ENCODE data around the gene PPM1D. TPM values are rescaled to one million over a fixed set of nuclear protein-coding genes. Genes with fewer than 3 reads are reported as not detected.
"Not testable (repeated sequence)": the region's sequence is repeated elsewhere in the genome, so short reads cannot be mapped to it uniquely, and the experiment has no call there.

The PPM1D gene
- total RNA-seq, result 10 to 100 TPM; 14.9 to 25.9 (median 15.6) TPM

DNA sequence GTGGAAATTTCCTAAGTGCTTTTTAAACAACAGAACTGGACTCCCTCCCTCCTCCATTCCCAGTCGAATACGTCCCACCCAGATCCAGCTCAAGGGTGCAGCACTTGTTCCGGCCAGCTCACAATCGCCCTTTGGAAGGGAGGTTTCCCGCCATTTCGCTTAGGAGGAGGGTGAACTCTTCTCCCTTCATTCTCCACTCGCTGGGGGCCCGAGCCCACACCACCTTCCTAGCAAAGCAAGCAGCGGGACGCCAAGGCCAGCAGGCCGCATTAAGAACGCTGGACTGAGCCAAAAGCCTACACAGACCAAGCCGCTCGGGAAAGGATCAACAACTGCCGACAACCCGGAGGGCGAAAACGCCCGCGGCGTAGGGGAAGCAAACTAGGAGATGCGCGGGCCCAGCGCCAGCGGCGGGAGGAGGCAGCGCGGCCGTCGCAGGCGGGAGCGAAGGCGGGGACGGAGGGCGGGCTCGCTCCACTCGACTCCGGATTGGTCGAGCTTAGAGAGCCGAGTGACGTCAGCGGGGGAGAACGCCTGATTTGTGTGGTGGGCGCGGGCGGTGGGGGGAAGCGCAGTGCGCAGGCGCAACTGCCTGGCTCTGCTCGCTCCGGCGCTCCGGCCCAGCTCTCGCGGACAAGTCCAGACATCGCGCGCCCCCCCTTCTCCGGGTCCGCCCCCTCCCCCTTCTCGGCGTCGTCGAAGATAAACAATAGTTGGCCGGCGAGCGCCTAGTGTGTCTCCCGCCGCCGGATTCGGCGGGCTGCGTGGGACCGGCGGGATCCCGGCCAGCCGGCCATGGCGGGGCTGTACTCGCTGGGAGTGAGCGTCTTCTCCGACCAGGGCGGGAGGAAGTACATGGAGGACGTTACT is at the start of gene PPM1D:
Gene PPM1D (plus strand): TSS at position 574 of the 870 bp plus-strand sequence. CDS start 222 bp downstream, at position 796.
- TF ChIP-seq POLR2A (IDR thresholded peaks at IDR 0.05) (peak; percentile 77 to 98), EP300 (IDR thresholded peaks at IDR 0.05) (peak; percentile 69 to 99)
- TF ChIP-seq, protein P1, sequence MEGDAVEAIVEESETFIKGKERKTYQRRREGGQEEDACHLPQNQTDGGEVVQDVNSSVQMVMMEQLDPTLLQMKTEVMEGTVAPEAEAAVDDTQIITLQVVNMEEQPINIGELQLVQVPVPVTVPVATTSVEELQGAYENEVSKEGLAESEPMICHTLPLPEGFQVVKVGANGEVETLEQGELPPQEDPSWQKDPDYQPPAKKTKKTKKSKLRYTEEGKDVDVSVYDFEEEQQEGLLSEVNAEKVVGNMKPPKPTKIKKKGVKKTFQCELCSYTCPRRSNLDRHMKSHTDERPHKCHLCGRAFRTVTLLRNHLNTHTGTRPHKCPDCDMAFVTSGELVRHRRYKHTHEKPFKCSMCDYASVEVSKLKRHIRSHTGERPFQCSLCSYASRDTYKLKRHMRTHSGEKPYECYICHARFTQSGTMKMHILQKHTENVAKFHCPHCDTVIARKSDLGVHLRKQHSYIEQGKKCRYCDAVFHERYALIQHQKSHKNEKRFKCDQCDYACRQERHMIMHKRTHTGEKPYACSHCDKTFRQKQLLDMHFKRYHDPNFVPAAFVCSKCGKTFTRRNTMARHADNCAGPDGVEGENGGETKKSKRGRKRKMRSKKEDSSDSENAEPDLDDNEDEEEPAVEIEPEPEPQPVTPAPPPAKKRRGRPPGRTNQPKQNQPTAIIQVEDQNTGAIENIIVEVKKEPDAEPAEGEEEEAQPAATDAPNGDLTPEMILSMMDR (IDR thresholded peaks at IDR 0.05), result peak in 2 of 5 experiments; percentile 57 to 60
- peak; percentile 99 for DNase-seq (ENCODE audit: low spot score in 2 of 2)
- Histone ChIP-seq H3K27ac (peak within 1 kb of the TSS; percentile 97 to 99 (median 99)), H3K27me3 (no peaks in the 10 kb centered on the region), H3K4me1 (peaks cover 0 to 37% (median 17%) of the 10 kb centered on the region in 4 donors), H3K36me3 (no peaks in the 10 kb centered on the region), H3K9me3 (no peaks in the 10 kb centered on the region), H3K4me3 (peak within 1 kb of the TSS; percentile 81 to 97 (median 88))
- WGBS, 2 donors, result 1% methylated on average over 41 to 56 of the region's 83 CpGs

DNA sequence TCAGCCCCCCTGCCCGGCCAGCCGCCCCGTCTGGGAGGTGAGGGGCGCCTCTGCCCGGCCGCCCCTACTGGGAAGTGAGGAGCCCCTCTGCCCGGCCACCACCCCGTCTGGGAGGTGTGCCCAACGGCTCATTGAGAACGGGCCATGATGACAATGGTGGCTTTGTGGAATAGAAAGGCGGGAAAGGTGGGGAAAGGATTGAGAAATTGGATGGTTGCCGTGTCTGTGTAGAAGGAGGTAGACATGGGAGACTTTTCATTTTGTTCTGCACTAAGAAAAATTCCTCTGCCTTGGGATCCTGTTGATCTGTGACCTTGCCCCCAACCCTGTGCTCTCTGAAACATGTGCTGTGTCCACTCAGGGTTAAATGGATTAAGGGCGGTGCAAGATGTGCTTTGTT is 47.7 kb upstream of the PPM1D start:
- not testable (repeated sequence) for H3K36me3 ChIP-seq; H3K4me1 ChIP-seq; H3K27me3 ChIP-seq; H3K4me3 ChIP-seq; H3K27ac ChIP-seq; DNase-seq (ENCODE audit: low spot score in 2 of 2)
- H3K9me3 ChIP-seq, result peaks cover 0 to 10% (median 0%) of the 10 kb centered on the region in 4 donors
- WGBS, 2 donors, result 75 to 87% methylated on average over 6 to 11 of the region's 13 CpGs

DNA sequence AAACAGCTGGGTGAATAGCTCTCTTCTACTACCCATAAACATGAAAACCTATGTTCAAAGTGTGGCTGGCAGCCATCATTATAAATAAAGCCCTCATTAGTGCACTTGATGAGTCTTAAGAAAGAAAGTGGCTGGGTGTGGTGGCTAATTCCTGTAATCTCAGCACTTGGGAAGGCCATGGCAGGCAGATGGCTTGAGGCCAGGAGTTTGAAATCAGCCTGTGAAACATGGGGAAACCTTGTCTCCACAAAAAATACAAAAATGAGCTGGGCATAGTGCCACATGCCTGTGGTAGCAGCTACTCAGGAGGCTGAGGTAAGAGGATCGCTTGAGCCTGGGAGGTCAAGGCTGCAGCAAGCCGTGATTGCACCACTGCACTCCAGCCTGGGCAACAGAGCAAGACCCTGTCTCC is 45.6 kb upstream of the PPM1D start:
- TF ChIP-seq, protein P1 (IDR thresholded peaks at IDR 0.05), result no peak
- TF ChIP-seq POLR2A (IDR thresholded peaks at IDR 0.05) (no peak), EP300 (IDR thresholded peaks at IDR 0.05) (peak in 1 of 2 donors; percentile 11)
- H3K9me3 ChIP-seq, result peaks cover 0 to 10% (median 0%) of the 10 kb centered on the region in 4 donors
- no peak overlapping the region for H3K27ac ChIP-seq
- DNase-seq (ENCODE audit: low spot score in 2 of 2), result no peak
- H3K4me3 ChIP-seq, result no peak overlapping the region
- H3K36me3 ChIP-seq, result peaks cover 0 to 8% (median 0%) of the 10 kb centered on the region in 3 donors
- no peaks in the 10 kb centered on the region for H3K4me1 ChIP-seq
- H3K27me3 ChIP-seq, result no peaks in the 10 kb centered on the region
- 70 to 73% methylated on average over 2 of the region's 2 CpGs for WGBS, 2 donors

DNA sequence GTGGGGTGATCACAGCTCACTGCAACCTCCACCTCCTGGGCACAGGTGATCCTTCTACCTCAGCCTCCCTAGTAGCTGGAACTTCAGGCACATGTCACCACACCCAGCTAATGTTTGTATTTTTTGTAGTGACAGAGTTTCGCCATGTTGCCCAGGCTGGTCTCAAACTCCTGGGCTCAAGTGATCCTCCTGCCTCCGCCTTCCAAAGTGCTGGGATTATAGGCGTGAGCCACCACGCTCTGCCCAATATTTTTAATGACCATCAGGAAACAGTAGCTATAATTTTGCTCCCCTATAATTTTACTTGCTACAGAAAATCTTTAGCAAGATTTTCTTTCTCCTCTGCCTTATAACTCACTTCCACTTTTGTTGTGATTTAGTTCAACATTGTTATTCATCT is 44.2 kb upstream of the PPM1D start:
- DNase-seq (ENCODE audit: low spot score in 2 of 2), result no peak
- Histone ChIP-seq H3K27me3 (no peaks in the 10 kb centered on the region), H3K9me3 (peaks cover 0 to 10% (median 0%) of the 10 kb centered on the region in 4 donors), H3K4me3 (no peak overlapping the region), H3K4me1 (no peaks in the 10 kb centered on the region), H3K36me3 (peaks cover 0 to 8% (median 0%) of the 10 kb centered on the region in 3 donors), H3K27ac (no peak overlapping the region)
- 94 to 95% methylated on average over 4 of the region's 4 CpGs for WGBS, 2 donors
- TF ChIP-seq POLR2A (IDR thresholded peaks at IDR 0.05) (no peak), EP300 (IDR thresholded peaks at IDR 0.05) (no peak)
- TF ChIP-seq, protein P1 (IDR thresholded peaks at IDR 0.05), result no peak

DNA sequence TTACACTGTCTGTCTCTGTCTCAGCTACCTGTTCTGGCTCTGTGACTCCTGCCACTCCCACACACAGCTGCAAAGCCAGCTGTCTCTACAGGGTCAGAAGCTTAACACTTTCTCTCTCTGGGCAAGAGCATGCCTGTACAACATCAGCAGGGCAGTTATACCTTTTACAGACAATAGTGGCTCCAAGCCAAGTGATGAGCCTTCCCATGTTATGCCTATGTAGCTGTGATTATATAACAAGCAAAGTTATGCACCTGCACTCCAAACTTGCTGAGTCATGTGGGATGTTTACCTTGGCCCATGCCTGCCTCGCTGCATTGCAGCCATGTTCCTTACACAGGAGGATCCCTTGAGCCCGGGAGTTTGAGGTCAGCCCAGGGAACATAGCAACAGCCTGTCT is 42.2 kb upstream of the PPM1D start:
- no peaks in the 10 kb centered on the region for H3K4me1 ChIP-seq
- no peak overlapping the region for H3K27ac ChIP-seq
- no peak overlapping the region for H3K4me3 ChIP-seq
- 71 to 77% methylated on average over 2 of the region's 2 CpGs for WGBS, 2 donors
- H3K36me3 ChIP-seq, result peaks cover 0 to 8% (median 0%) of the 10 kb centered on the region in 3 donors
- peaks cover 0 to 10% (median 0%) of the 10 kb centered on the region in 4 donors for H3K9me3 ChIP-seq
- H3K27me3 ChIP-seq, result no peaks in the 10 kb centered on the region
- TF ChIP-seq EP300 (IDR thresholded peaks at IDR 0.05) (no peak), POLR2A (IDR thresholded peaks at IDR 0.05) (no peak)
- TF ChIP-seq, protein P1 (IDR thresholded peaks at IDR 0.05), result no peak
- DNase-seq (ENCODE audit: low spot score in 2 of 2), result no peak
